Measurements from ENCODE around the gene MEF2C.
"Not testable (repeated sequence)": the region's sequence is repeated elsewhere in the genome, so short reads cannot be mapped to it uniquely, and the experiment has no call there.

MEF2C gene

DNA sequence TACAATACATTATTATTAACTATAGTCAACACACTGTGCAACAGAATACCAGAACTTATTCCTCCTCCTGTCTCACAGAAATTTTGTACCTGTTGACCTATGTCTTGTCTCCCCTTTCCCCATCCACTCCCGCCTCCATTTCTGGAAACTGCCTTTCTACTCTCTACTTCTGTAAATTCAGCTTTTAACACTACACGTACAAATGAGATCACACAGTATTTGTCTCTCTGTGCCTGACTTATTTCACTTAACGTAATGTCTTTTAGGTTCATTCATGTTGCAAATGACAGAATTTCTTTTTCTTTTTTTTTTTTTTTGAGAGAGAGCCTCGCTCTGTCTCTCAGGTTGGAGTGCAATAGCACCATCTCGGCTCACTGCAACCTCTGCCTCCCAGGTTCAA lies 19.5 kb downstream of the MEF2C start:
- TF ChIP-seq, protein P1, sequence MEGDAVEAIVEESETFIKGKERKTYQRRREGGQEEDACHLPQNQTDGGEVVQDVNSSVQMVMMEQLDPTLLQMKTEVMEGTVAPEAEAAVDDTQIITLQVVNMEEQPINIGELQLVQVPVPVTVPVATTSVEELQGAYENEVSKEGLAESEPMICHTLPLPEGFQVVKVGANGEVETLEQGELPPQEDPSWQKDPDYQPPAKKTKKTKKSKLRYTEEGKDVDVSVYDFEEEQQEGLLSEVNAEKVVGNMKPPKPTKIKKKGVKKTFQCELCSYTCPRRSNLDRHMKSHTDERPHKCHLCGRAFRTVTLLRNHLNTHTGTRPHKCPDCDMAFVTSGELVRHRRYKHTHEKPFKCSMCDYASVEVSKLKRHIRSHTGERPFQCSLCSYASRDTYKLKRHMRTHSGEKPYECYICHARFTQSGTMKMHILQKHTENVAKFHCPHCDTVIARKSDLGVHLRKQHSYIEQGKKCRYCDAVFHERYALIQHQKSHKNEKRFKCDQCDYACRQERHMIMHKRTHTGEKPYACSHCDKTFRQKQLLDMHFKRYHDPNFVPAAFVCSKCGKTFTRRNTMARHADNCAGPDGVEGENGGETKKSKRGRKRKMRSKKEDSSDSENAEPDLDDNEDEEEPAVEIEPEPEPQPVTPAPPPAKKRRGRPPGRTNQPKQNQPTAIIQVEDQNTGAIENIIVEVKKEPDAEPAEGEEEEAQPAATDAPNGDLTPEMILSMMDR (IDR thresholded peaks at IDR 0.05; ENCODE audit: control insufficient read depth, extremely low read depth, insufficient read depth) = no peak
- no peak overlapping the region for H3K4me3 ChIP-seq (ENCODE audit: low read depth, low read length)
- no peak for DNase-seq (ENCODE audit: low read depth)

GRCh38 chr5:88862547-88863175 lies 20.3 kb downstream of the MEF2C start:
- H3K4me3 ChIP-seq (ENCODE audit: low read depth, low read length) = no peak overlapping the region
- TF ChIP-seq, protein P1 (IDR thresholded peaks at IDR 0.05; ENCODE audit: control insufficient read depth, extremely low read depth, insufficient read depth) = no peak
- DNase-seq (ENCODE audit: low read depth) = no peak

- no peak for DNase-seq (ENCODE audit: low read depth)
- no peak overlapping the region for H3K4me3 ChIP-seq (ENCODE audit: low read depth, low read length)
- TF ChIP-seq, protein P1 (IDR thresholded peaks at IDR 0.05; ENCODE audit: control insufficient read depth, extremely low read depth, insufficient read depth) = no peak
Measured at GRCh38 chr5:88861231-88861630, 21.8 kb downstream of the MEF2C start.

GRCh38 chr5:88860501-88860900 lies 22.5 kb downstream of the MEF2C start:
- TF ChIP-seq, protein P1 (IDR thresholded peaks at IDR 0.05; ENCODE audit: control insufficient read depth, extremely low read depth, insufficient read depth) = no peak
- H3K4me3 ChIP-seq (ENCODE audit: low read depth, low read length) = no peak overlapping the region
- no peak for DNase-seq (ENCODE audit: low read depth)

GRCh38 chr5:88858392-88858791 lies 24.6 kb downstream of the MEF2C start:
- no peak overlapping the region for H3K4me3 ChIP-seq (ENCODE audit: low read depth, low read length)
- DNase-seq (ENCODE audit: low read depth) = no peak
- TF ChIP-seq, protein P1 (IDR thresholded peaks at IDR 0.05; ENCODE audit: control insufficient read depth, extremely low read depth, insufficient read depth) = no peak

GRCh38 chr5:88856381-88856780 lies 26.6 kb downstream of the MEF2C start:
- DNase-seq (ENCODE audit: low read depth); H3K4me3 ChIP-seq (ENCODE audit: low read depth, low read length): not testable (repeated sequence)

DNA sequence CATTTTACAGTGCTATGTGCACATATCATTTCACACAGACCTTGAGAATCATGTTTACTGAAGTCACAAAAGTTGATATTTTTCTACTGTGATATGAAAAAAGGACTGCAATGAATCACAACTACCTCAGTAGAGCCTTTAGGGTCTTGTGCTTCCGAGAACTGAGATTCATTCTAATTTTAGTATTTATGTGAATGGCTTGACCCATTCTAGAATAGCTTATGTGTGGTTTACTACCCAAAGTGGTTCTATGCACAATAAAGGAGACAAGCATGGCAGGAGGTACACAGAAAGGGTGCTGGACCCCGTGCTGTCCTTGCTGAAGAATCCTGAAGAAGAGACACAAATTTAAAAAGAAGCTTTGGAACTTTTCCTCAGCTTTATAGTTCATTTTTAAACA lies 28.2 kb downstream of the MEF2C start:
- TF ChIP-seq, protein P1 (IDR thresholded peaks at IDR 0.05; ENCODE audit: control insufficient read depth, extremely low read depth, insufficient read depth) = no peak
- DNase-seq (ENCODE audit: low read depth) = no peak
- no peak overlapping the region for H3K4me3 ChIP-seq (ENCODE audit: low read depth, low read length)

Measured in LNCaP clone FGC (cell line).